H7 (cell line): ENCODE data around the gene SPINK2. TPM values are rescaled to one million over a fixed set of nuclear protein-coding genes. Genes with fewer than 3 reads are reported as not detected.
A peak's percentile ranks its signal among the peaks of the same experiment; 100 is the strongest.

Experiments used
- DNase-seq: peaks from one replicate; pipeline ENCODE4 v3.0.0; 2012
- H3K27me3 ChIP-seq: 2 replicates; pipeline ENCODE4 v1.6.0; 2011; ENCODE audit warnings: mild to moderate bottlenecking, low read length; ENCODE audit not compliant: control insufficient read depth, insufficient read depth
- H3K36me3 ChIP-seq: replicated peaks from 2 replicates; pipeline ENCODE4 v1.5.1; 2011; ENCODE audit warnings: low read length; ENCODE audit not compliant: control insufficient read depth, insufficient read depth
- H3K4me3 ChIP-seq: 2 replicates; pipeline ENCODE4 v1.5.1; 2011; ENCODE audit warnings: low read depth, mild to moderate bottlenecking, control low read depth, low read length, moderate library complexity; ENCODE audit not compliant: insufficient read depth
- total RNA-seq: library from RNA; depleted of rRNA; stranded (reverse); fragments of >200 nt; shearing (Covaris generic); gene quantifications from 2 replicates; pipeline ENCODE4 v1.2.3, GENCODE V29; 2014

Gene SPINK2
- total RNA-seq, 1 experiment from 2014 or later, result 4.5 TPM

- no peaks in the 10 kb centered on the region for H3K36me3 ChIP-seq
- H3K4me3 ChIP-seq, result no peak overlapping the region
- DNase-seq, result no peak
- H3K27me3 ChIP-seq, result peaks cover 16% of the 10 kb centered on the region
Observed at GRCh38 chr4:56823933-56824600, 2.6 kb upstream of the SPINK2 start.

DNA sequence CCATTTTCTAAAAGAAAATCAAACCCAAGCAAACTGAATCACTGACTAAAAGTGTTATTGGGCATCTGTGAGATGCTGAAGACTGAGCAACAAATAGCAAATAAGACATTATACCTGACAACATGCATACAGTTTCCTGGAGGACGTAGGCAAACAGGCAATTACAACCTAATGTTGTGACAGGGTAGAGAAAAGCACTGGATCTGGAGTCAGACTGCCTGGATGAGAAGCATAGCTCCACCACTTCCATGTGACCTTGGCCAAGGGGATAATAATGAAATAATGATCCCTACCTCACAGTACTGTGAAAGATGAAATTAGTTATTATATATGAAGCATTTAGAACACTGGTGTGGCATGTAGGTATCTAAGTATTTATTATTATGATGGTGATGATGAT lies 2.7 kb downstream of the SPINK2 start:
- Histone ChIP-seq H3K4me3 (no peak overlapping the region), H3K27me3 (peaks cover 16% of the 10 kb centered on the region), H3K36me3 (no peaks in the 10 kb centered on the region)
- no peak for DNase-seq

- Histone ChIP-seq H3K27me3 (peaks cover 16% of the 10 kb centered on the region), H3K36me3 (no peaks in the 10 kb centered on the region), H3K4me3 (no peak overlapping the region)
- DNase-seq, result no peak
Observed at GRCh38 chr4:56817840-56818491, 3.5 kb downstream of the SPINK2 start.

GRCh38 chr4:56806666-56807065 lies 14.8 kb downstream of the SPINK2 start:
- DNase-seq, result no peak
- Histone ChIP-seq H3K36me3 (no peaks in the 10 kb centered on the region), H3K27me3 (no peaks in the 10 kb centered on the region), H3K4me3 (no peak overlapping the region)

DNA sequence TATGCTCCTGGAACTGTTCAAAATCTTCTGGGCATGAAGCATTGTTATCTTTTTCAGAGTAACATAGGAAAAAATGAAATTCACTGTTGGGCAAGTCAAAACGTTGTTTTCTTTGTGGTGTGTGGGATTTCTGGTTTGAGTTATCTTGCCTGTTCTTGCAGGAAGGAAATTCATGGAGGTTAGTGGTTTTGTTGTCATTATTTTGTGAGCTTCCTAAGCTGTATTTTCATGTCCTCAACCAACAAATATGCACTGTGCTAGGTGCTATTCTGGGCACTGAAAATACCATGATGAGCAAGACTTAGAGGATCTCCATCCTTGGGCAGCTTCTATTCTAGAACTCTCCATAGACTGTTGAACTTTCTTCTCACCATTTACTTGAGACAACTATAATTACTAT lies 16.9 kb downstream of the SPINK2 start:
- peaks cover 3% of the 10 kb centered on the region for H3K27me3 ChIP-seq
- H3K4me3 ChIP-seq, result no peak overlapping the region
- H3K36me3 ChIP-seq, result no peaks in the 10 kb centered on the region
- no peak for DNase-seq

- peaks cover 6% of the 10 kb centered on the region for H3K27me3 ChIP-seq
- no peaks in the 10 kb centered on the region for H3K36me3 ChIP-seq
- no peak for DNase-seq
- no peak overlapping the region for H3K4me3 ChIP-seq
Observed at GRCh38 chr4:56803471-56803870, 18.0 kb downstream of the SPINK2 start.

DNA sequence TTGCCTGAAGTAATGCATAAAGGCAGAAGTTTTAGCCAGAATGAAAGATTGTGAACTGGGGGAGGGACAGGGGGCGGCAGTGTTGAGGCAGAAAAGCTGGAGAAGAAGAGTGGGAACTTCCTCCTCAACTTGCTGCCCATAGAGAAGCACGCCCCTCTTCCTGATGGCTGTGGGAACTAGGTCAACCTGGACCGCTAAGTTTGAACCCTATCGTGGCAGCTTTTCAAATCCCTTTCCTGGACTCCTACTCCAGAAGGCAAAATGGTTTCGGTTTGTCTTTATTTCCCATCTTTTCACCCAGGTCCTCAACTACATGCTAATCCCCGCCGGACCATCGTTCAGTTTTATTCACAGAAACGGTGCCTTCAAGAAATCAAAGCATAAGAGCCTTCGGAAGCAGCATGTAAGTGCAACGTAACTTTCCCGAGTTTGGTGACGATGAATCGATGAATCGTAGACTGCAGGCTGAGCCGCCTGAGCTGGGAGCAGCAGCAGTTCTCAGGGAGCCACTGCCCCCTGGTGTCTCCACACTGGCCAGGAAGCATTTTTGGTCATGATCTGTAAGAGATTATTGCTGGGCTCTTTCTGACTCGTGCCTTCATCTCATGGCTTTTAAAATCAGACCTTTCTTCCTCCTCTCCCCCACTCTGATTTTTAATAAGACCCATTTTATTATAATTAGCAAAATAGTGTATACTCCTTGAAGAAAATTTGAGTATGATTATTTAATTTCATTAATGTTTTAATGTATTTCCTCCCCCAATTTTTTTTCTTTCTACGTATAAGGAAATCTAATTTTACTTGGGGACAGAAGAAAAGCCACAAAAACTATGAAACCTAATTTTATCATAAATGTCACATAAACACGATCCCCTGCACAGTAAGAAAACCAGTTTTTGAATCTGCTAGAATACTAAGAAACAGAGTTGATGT lies 21.4 kb downstream of the SPINK2 start:
- Histone ChIP-seq H3K36me3 (no peaks in the 10 kb centered on the region), H3K4me3 (peak overlapping the region; percentile 31), H3K27me3 (peaks cover 6% of the 10 kb centered on the region)
- peak; percentile 69 for DNase-seq

- H3K4me3 ChIP-seq, result no peak overlapping the region
- no peaks in the 10 kb centered on the region for H3K36me3 ChIP-seq
- DNase-seq, result no peak
Observed at GRCh38 chr4:56799161-56799759, 22.2 kb downstream of the SPINK2 start.

DNA sequence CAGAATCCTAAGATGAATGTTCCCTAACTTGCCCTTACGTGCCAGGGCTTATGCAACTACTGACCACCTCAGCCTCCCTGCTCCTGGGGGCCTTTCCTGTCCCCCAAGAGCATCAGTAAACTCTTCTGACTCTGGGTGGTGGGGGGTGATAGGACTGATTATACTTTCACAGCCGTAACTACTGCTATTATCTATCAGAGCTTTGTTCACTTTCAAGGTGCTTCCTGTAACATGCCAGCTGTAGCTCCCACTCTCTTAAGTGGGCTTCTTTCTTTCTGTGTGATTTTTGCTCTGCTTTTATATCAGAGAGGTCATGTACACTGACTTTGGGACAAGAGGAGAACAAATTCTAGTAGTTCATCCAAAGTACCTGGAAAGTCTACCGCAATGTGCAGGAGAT lies 25.3 kb downstream of the SPINK2 start:
- no peaks in the 10 kb centered on the region for H3K36me3 ChIP-seq
- DNase-seq, result no peak
- H3K4me3 ChIP-seq, result no peak overlapping the region
- H3K27me3 ChIP-seq, result peaks cover 6% of the 10 kb centered on the region

More at GRCh38 chr4:56799161-56799759, 22.2 kb downstream of the SPINK2 start:
- H3K27me3 ChIP-seq, result peaks cover 6% of the 10 kb centered on the region

- DNase-seq, result no peak
- Histone ChIP-seq H3K4me3 (no peak overlapping the region), H3K27me3 (no peaks in the 10 kb centered on the region), H3K36me3 (no peaks in the 10 kb centered on the region)
Observed at GRCh38 chr4:56791316-56791715, 30.2 kb downstream of the SPINK2 start.

DNA sequence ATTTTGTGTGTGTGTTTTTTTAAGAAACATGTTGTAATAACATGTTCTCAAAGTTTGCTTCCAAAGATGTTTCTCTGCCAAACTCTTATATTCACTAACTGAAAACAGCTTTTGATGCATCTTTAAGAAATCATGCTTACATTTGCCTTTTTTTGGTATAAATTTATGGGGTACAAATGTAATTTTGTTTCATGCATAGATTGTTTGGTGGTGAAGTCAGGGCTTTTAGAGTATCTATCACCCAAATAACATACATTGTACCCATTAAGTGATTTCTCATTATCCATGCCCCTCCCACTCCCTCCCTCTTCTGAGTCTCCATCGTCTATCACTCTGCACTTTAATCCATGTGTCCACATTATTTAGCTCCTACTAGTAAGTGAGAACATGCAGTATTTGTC lies 30.8 kb downstream of the SPINK2 start:
- no peak overlapping the region for H3K4me3 ChIP-seq
- DNase-seq, result no peak
- no peaks in the 10 kb centered on the region for H3K36me3 ChIP-seq
- no peaks in the 10 kb centered on the region for H3K27me3 ChIP-seq

GRCh38 chr4:56788081-56788480 lies 33.4 kb downstream of the SPINK2 start:
- H3K4me3 ChIP-seq, result no peak overlapping the region
- H3K36me3 ChIP-seq, result no peaks in the 10 kb centered on the region
- no peak for DNase-seq
- no peaks in the 10 kb centered on the region for H3K27me3 ChIP-seq

GRCh38 chr4:56787380-56787779 lies 34.1 kb downstream of the SPINK2 start:
- Histone ChIP-seq H3K27me3 (no peaks in the 10 kb centered on the region), H3K36me3 (no peaks in the 10 kb centered on the region), H3K4me3 (no peak overlapping the region)
- DNase-seq, result peak; percentile 47

- H3K27me3 ChIP-seq, result no peaks in the 10 kb centered on the region
- DNase-seq, result peak; percentile 56
Observed at GRCh38 chr4:56786955-56787354, 34.5 kb downstream of the SPINK2 start.

More at GRCh38 chr4:56786955-56787354, 34.5 kb downstream of the SPINK2 start:
- Histone ChIP-seq H3K4me3 (no peak overlapping the region), H3K36me3 (no peaks in the 10 kb centered on the region)
